ENCODE results near the gene C10orf90.

Gene C10orf90

DNA sequence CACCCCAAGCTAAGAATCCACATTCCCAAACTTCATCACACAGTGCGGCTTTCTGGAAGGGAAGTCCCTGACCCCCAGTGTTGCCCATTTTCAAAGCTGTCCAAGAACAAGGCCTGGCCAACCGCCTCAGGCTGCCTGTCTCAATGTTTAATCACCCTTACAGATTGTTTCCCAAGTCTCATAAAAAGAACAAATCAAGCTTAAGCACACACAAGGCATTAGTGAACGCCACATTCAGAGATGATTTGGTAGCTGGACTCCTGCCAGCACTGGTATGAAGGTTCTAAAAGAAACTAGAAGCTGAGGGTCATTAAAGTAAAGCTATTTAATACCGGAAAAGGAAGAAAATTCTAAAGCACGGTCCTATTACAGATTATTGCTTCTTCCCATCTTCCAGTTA is 35.6 kb downstream of the C10orf90 start:
- no peak for DNase-seq (ENCODE audit: low read depth, low spot score)

- DNase-seq (ENCODE audit: low read depth, low spot score), result no peak
Measured at GRCh38 chr10:126634347-126634746, 36.1 kb downstream of the C10orf90 start.

DNA sequence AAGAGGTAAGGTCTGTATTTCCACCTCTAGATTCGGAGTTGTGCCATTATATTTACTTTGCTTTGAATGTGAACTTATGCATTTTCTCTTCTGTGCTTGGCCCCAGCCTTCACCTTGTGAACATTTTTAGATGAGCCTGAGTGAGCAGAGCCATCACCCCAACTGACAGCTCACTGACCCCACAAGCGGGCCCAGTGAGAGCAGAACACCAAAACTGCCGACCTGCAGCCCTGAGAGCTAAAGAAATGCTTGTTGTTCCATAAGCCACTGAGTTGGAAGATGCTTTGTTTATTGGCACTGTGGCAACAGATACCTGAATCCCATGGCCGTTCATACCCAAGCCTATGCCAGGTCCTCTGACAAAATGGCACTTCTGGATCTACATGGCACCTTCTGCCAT is 37.8 kb downstream of the C10orf90 start:
- DNase-seq (ENCODE audit: low read depth, low spot score), result no peak

DNA sequence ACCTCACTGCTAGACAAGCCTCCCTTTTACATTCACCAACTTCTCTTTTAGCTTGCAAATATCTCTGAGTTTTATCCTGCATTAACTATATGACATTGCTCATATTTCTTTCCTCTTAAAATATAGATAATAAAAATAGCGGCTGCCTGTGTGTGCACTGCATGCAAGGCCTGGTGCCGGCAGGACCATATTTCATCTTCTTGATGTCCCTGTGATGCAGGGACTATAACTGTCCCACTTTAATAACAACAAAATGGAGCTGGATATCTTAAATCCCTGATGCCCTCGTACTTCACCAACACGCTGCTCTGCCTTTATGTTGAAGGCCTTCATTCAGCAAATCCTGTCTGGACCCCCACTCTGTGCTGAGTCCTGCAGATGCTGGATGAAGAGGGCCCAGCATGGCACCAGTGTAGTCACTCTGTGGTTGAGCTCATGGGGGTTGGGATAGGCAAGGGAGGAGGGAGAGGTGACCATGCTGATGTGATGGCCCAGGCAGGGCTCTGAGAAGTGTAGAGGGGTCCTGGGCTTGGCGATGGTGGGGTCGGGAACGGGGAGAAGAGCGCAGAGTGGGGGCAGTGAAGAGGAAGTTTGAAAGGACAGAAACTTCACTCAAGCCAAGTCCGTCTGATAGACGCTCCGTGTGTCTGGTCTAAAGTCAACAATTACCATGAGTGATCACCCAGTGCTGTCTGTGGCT is 40.4 kb downstream of the C10orf90 start:
- DNase-seq (ENCODE audit: low read depth, low spot score), result no peak

DNA sequence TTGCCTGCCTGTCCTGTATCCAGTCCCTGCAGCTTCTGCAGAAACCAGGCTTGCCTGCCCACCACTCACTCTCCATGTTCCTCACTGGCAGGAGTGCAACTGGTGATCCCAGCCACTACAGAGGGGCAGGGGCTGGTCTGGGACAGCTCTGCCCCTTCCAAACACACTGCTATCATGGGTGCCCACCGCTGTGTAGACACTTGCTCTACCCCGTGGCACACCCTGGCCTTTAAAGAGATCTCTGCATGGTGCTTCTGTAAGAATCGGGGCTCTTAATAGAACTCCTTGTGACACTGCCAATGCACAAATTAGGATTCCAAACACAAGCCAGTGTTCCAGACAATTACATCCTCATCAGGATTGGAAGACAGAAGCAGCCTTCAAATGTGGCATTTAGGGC is 41.7 kb downstream of the C10orf90 start:
- no peak for DNase-seq (ENCODE audit: low read depth, low spot score)

DNA sequence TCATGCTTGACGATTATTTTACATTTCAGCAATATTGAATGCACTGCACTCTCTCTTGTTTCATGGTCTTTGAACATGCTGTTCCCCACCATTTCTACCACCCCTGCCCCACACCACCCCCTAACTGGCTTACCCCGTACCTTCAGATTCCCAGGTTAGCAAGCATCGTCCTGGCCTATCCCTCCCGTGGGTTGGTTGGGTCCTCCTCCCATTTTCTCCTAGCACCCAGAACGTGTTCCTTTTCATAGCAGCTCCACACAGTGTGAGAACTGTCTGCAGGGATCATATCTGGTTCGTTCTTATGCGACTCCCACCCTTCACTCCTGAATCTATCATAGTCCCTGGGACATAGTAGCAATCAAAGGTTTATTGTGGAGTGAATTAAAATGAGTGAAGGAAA is 48.6 kb downstream of the C10orf90 start:
- no peak for DNase-seq (ENCODE audit: low read depth, low spot score)

DNA sequence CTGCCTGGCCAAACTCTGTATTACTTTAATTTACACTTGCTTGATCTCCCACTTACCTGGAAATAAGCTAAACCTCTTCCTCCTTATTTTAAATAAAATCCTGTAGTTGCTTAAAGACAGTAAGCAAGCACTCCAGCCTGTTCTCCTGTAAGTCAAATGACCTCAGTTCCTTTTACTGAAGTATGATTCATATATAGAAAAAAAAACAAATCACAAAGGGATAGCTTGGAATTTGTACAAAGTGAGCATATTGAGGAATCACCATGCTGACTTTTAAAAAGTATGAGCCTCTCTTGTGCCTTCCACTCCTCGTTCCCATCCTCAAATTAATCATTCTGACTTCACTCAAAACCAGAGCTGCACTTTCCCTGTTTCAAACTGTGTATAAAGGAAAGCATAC is 52.0 kb downstream of the C10orf90 start:
- no peak for DNase-seq (ENCODE audit: low read depth, low spot score)

- no peak for DNase-seq (ENCODE audit: low read depth, low spot score)
Measured at GRCh38 chr10:126617733-126618132, 52.8 kb downstream of the C10orf90 start.

GRCh38 chr10:126617208-126617607 is 53.3 kb downstream of the C10orf90 start:
- no peak for DNase-seq (ENCODE audit: low read depth, low spot score)

DNA sequence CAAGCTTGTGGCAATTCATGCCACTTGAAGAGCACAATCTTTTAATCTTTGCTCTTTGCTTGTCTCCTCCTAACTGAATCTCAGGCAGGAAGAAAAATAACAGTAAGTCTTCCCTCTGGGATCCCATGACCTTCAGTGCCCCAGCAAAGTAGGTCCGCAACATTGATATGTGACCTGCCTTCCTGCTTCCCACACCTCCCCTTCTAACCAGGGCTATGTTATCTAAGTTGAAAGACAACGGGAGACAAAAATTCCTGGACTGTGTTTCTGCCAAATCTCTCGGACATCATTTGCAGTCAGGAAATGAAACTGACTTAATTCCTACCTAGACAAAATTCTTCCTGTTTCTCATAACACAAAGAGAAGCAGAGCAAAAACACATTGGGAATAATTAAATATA is 53.8 kb downstream of the C10orf90 start:
- no peak for DNase-seq (ENCODE audit: low read depth, low spot score)

- no peak for DNase-seq (ENCODE audit: low read depth, low spot score)
Measured at GRCh38 chr10:126611303-126611702, 59.2 kb downstream of the C10orf90 start.

- no peak for DNase-seq (ENCODE audit: low read depth, low spot score)
Measured at GRCh38 chr10:126609566-126609965, 60.9 kb downstream of the C10orf90 start.

DNA sequence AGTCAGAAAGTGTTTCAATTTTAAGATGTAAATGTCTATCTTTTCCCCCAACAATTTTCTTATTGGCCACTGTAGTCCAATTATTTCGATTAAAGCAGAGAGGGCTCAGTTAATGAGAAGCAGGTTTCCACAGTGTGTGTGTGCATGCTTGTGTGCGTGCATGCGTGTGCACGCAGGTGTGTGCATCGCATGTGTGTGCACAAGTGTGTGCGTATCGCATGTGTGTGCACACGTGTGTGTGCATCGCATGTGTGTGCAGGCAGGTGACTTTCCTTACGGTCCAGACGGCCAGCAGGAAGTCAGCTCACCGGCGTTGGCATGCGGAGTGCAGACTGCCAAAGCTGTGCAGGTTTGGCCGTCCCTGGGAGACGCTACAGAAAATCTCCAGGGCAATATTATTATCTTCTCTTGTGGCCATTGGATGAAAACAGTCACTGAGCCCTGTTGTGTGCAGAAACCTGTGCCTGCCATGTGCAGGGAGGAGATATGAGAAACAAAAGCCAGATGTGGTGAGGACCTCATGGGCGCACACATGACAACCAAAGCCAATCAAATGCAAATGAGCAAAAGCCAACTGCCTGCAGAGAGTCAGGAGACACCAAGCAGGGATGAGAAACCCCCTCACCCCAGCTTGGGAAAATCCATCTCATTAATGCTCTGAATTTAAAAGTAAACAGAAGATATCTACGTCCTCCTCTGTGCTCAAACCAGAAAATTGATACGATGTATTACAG is 70.4 kb downstream of the C10orf90 start:
- DNase-seq (ENCODE audit: low read depth, low spot score), result no peak

- DNase-seq (ENCODE audit: low read depth, low spot score), result no peak
Measured at GRCh38 chr10:126598009-126598408, 72.5 kb downstream of the C10orf90 start.

DNA sequence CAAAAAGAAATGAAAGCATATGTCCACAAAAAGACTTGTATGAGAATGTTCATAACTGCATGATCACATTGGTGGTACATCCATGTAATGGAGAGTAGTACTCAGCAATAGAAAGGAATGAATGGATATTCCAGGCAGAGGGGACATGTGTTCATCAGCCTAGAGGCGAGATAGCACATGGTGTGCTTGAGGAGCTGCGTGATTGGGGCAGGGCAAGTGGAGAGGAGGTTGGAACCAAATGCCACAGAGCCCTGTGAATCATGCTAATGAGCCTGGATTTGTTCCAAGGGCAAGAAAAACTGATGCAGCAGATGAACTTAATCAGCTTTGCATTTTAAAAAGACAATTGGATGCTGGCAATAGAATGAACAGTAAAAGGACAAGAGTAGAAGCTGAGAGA is 73.3 kb downstream of the C10orf90 start:
- DNase-seq (ENCODE audit: low read depth, low spot score), result no peak

DNA sequence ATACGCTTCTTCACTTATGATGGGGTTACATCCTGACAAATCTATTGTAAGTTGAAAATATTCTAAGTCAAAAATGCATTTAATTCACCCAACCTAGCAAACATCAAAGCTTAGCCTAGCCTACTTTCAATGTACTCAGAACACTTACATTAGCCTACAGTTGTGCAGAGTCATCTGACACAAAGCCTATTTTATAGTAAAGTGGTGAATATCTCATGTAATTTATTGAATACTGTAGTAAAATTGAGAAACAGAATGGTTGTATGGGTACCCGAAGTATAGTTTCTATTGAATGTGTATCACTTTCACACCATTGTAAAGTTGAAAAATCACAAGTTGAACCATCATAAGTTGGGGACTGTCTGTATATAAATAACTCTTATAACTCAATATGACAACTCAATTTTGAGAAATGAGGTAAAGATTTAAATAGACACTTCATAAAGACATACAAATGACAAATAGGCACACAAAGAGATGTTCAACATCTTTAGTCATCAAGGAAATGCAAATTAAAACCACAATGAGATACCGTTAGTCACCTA is 73.9 kb downstream of the C10orf90 start:
- DNase-seq (ENCODE audit: low read depth, low spot score), result no peak

DNA sequence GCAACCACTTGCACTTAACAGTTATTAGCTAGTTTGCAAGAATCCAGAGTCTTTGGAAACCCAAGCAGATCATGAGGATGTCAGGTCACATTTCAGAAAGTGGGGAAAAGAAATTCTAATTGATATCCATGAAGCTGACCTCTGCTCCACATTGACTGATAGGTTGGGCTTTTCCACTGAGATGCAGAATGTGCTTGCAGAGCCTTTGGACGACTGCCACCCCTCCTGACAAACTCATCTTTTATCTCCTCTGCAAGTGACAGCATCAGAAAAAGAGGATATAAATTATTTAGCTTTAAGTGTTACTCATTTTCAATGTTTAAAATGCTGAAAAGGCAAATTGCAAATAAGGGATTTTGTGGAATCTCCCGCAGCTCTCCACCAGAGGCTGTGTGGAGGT is 75.3 kb downstream of the C10orf90 start:
- DNase-seq (ENCODE audit: low read depth, low spot score), result no peak

DNA sequence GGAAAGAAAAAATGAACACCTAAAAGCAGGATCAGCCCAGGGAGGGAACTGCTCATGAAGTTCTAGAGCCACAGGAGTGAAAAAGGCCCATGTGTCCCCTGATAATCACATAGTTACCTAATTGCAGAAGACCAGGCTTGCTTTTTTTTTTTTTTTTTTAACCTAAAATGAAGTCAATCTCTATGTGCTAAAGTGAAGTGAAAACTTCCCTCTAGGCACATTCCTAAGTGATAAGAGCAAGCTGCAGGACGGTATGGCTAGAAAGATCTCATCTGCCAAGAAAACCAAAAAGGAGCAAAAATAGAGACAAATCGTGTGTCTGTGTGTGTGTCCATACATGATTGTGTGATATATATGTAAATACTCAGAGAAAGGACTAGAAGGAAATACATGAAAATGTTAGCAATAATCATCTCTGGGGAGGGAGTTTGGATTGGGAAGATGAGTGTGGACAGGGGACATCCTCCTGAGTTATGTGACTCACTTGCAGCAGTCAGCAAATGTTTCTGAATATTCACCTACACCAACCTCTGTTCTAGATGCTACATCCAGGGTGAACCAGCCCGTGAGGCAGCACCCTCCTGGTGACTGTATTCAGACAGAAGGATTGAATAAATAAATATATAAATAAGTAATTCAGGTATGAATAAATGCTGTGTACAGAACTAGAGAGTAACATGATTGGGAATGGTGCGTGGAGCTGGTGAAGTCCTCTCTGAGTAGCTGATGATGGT is 76.4 kb downstream of the C10orf90 start:
- DNase-seq (ENCODE audit: low read depth, low spot score), result no peak

DNA sequence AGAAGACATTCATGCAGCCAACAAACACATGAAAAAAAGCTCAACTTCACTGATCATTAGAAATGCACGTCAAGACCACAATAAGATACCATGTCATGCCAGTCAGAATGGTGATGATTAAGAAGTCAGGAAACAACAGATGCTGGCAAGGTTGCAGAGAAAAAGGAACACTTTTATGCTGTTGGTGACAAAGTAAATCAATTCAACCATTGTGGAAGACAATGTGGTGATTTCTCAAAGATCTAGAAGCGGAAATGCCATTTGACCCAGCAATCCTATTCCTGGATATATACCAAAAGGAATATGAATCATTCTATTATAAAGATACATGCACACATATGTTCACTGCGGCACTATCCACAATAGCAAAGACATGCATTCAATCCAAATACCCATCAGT is 77.6 kb downstream of the C10orf90 start:
- no peak for DNase-seq (ENCODE audit: low read depth, low spot score)

DNA sequence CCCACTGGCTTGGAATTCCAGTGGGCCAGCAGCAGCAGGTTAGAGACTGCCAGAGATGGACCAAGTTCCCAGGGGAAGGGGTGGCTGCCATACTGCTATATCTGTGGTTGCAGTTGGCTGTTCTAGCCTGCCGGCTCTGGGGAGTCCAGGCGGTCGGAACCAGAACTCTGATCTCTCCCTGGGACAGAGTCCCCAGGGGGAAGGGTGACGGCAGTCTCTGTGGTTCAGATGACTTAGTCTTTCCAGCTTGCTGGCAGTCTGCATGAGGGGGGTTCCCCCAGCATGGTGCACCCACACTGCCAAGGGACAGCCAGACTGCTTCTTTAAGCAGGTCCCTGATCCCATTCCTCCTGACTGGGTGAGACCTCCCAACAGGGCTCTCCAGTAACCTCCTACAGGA is 82.5 kb downstream of the C10orf90 start:
- DNase-seq (ENCODE audit: low read depth, low spot score), result no peak

DNA sequence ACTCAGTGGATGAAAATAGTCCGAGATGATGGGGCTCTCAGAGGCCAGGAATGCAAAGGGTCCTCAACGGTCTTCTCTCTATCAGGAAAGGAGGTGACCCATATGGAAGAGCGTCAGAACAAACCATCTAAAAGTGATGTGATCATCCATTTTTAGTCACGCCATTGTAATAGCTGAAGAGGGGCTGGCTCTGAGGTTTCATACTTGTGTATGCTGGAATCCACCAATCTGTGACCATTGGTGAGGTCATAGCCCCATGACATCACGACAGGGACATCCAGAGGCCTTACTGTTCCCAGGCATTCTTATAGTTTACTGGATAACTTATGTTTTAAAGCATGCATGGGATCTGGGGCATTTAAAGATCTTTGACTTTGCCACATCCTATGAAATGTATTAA is 83.6 kb downstream of the C10orf90 start:
- no peak for DNase-seq (ENCODE audit: low read depth, low spot score)

GRCh38 chr10:126586128-126586527 is 84.4 kb downstream of the C10orf90 start:
- DNase-seq (ENCODE audit: low read depth, low spot score), result no peak

Data from brain pericyte (primary cell).